CD4-positive, CD25-positive, alpha-beta regulatory T cell (primary cell): ENCODE data around the gene NR1H4. TPM values are rescaled to one million over a fixed set of nuclear protein-coding genes. Genes with fewer than 3 reads are reported as not detected.
"Not testable (repeated sequence)": the region's sequence is repeated elsewhere in the genome, so short reads cannot be mapped to it uniquely, and the experiment has no call there.

Experiments
- ATAC-seq, 2 donors: fragments of 150-1000 bp; cut with Tn5 transposase; one replicate each; pipeline ENCODE4 v1.10.0; 2021; ENCODE audit warnings: low read depth in 2 of 2, moderate number of reproducible peaks in 2 of 2, moderate library complexity in 1 of 2
- DNase-seq, 3 donors: peaks; one replicate each; pipeline versions ENCODE4 v3.0.0 to v3.0.0-alpha.2; 2012 to 2022; ENCODE audit warnings: mixed read lengths in 1 of 3
- H3K27ac ChIP-seq: one replicate; pipeline ENCODE4 v1.7.0; 2013; ENCODE audit warnings: mild to moderate bottlenecking, low read length; ENCODE audit not compliant: insufficient read depth, poor library complexity, severe bottlenecking
- H3K27me3 ChIP-seq: one replicate; pipeline ENCODE4 v1.7.0; 2013; ENCODE audit warnings: low read length; ENCODE audit not compliant: control insufficient read depth, insufficient read depth
- H3K36me3 ChIP-seq: one replicate; pipeline ENCODE4 v1.7.0; 2013; ENCODE audit warnings: mild to moderate bottlenecking, low read length, moderate library complexity; ENCODE audit not compliant: control insufficient read depth, insufficient read depth
- H3K4me1 ChIP-seq: 2 replicates; pipeline ENCODE4 v1.7.0; 2013; ENCODE audit warnings: mild to moderate bottlenecking, low read length; ENCODE audit not compliant: insufficient read depth, control insufficient read depth, poor library complexity, severe bottlenecking
- H3K4me3 ChIP-seq: one replicate; pipeline ENCODE4 v1.7.0; 2013; ENCODE audit warnings: low read depth, mild to moderate bottlenecking, low read length, moderate library complexity
- H3K9me3 ChIP-seq, 2 experiments: 1 replicate in 1 of 2; 2 replicates in 1 of 2; pipeline ENCODE4 v1.7.0; 2013; ENCODE audit warnings: low read length in 2 of 2, mild to moderate bottlenecking in 1 of 2, moderate library complexity in 1 of 2; ENCODE audit not compliant: control insufficient read depth in 2 of 2
- H3K27ac Mint-ChIP-seq, 3 donors: one replicate each; pipeline ENCODE4 v1.8.0; 2020 to 2022; ENCODE audit warnings: mild to moderate bottlenecking in 3 of 3, mixed read lengths in 3 of 3, moderate library complexity in 2 of 3
- H3K27me3 Mint-ChIP-seq: one replicate; pipeline ENCODE4 v1.8.0; 2022; ENCODE audit warnings: mild to moderate bottlenecking, mixed read lengths
- H3K36me3 Mint-ChIP-seq: one replicate; pipeline ENCODE4 v1.8.0; 2020; ENCODE audit warnings: mixed read lengths
- H3K4me1 Mint-ChIP-seq, 4 donors: one replicate each; pipeline ENCODE4 v1.8.0; 2020 to 2022; ENCODE audit warnings: mixed read lengths in 4 of 4, mild to moderate bottlenecking in 1 of 4
- H3K4me3 Mint-ChIP-seq, 4 donors: one replicate each; pipeline ENCODE4 v1.8.0; 2020 to 2022; ENCODE audit warnings: mild to moderate bottlenecking in 4 of 4, mixed read lengths in 4 of 4, moderate library complexity in 3 of 4
- H3K9me3 Mint-ChIP-seq, 7 donors: one replicate each; pipeline ENCODE4 v1.8.0; 2020 to 2022; ENCODE audit warnings: mixed read lengths in 7 of 7, mild to moderate bottlenecking in 3 of 7, moderate library complexity in 2 of 7
- polyA plus RNA-seq, 4 donors: library from polyadenylated mRNA; unstranded; fragments of 300-500 nt; fragmentation: Illumina TruSeq; gene quantifications; one replicate each; pipeline ENCODE4 v1.2.3, GENCODE V29; 2021
- total RNA-seq: library from RNA; stranded (reverse); gene quantifications from one replicate; pipeline ENCODE4 v1.2.3, GENCODE V29; 2022

NR1H4 gene
- total and polyA plus RNA-seq, 5 donors from 2014 or later, result not detected

DNA sequence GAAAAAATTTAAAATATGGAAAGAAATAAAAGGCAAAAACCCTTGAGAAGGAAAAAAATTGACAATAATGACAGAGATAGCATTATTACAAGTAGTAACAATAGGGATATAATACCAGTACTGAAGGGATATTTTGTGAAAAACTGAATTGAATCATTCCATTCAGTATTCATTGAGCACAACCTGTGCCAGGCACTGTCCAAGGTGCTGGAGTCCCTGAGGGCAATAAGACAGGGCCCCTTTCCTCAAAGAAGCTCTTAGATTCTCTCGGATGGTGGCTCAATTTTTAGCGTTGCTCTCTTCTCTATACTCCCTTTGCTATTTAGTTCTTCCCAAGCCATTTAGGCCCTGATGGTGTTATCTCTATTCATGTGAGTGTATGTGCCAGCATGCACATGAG, 65.5 kb downstream of the NR1H4 start:
- H3K27me3 Mint-ChIP-seq, result no peaks in the 10 kb centered on the region
- H3K4me1 Mint-ChIP-seq, result no peaks in the 10 kb centered on the region
- no peaks in the 10 kb centered on the region for H3K36me3 Mint-ChIP-seq
- Histone ChIP-seq H3K27ac (no peak overlapping the region), H3K4me3 (no peak overlapping the region), H3K4me1 (no peaks in the 10 kb centered on the region), H3K9me3 (no peaks in the 10 kb centered on the region), H3K27me3 (no peaks in the 10 kb centered on the region), H3K36me3 (no peaks in the 10 kb centered on the region)
- ATAC-seq (no peak), DNase-seq (peak in 1 of 3 donors; percentile 2)
- H3K9me3 Mint-ChIP-seq, result peaks cover 0 to 5% (median 0%) of the 10 kb centered on the region in 7 donors
- no peak overlapping the region for H3K27ac Mint-ChIP-seq
- no peak overlapping the region for H3K4me3 Mint-ChIP-seq

DNA sequence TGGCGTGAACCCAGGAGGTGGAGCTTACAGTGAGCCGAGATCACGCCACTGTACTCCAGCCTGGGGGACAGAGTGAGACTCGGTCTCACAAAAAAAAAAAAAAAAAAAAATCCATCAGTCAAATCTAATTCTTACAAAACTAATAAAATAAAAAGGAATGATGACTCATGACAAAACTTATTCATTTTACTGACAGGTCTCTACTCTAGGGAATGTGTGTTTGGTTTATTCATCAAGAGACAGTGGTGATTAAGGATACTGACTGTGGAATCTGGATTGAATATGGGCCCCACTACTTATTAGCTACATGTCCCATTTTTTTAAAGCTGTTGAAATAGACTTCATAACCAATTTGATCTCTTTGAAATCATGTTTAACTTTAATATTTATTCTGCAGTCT, 70.5 kb downstream of the NR1H4 start:
- Histone ChIP-seq H3K27ac (no peak overlapping the region), H3K27me3 (no peaks in the 10 kb centered on the region), H3K9me3 (no peaks in the 10 kb centered on the region), H3K36me3 (no peaks in the 10 kb centered on the region), H3K4me1 (no peaks in the 10 kb centered on the region), H3K4me3 (no peak overlapping the region)
- H3K9me3 Mint-ChIP-seq, result peaks cover 0 to 3% (median 0%) of the 10 kb centered on the region in 7 donors
- ATAC-seq (no peak), DNase-seq (no peak)
- no peaks in the 10 kb centered on the region for H3K27me3 Mint-ChIP-seq
- H3K4me3 Mint-ChIP-seq, result no peak overlapping the region
- H3K27ac Mint-ChIP-seq, result no peak overlapping the region
- no peaks in the 10 kb centered on the region for H3K36me3 Mint-ChIP-seq
- no peaks in the 10 kb centered on the region for H3K4me1 Mint-ChIP-seq

DNA sequence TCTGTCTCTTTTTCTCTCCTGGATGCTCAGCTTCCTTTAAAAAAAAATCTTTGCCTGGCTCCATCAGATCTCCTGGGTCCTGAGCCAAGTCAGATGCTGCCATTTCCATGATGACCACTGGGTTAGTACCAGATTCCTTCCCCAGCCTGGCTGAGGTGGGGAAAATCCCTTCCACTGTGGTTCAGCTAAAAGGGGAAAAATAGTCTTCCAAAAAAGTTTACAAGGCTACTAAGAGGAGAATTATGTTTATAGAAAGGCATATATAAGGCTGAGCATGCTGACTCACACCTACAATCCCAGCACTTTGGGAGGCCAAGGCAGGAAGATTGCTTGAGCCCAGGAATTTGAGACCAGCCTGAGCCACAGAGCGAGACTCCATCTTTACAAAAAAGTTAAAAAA, 71.4 kb downstream of the NR1H4 start:
- H3K27ac Mint-ChIP-seq, result no peak overlapping the region
- H3K4me1 ChIP-seq, result no peaks in the 10 kb centered on the region
- no peaks in the 10 kb centered on the region for H3K27me3 Mint-ChIP-seq
- no peaks in the 10 kb centered on the region for H3K9me3 ChIP-seq
- H3K36me3 ChIP-seq, result no peaks in the 10 kb centered on the region
- no peak overlapping the region for H3K27ac ChIP-seq
- H3K4me1 Mint-ChIP-seq, result no peaks in the 10 kb centered on the region
- no peak overlapping the region for H3K4me3 ChIP-seq
- H3K4me3 Mint-ChIP-seq, result no peak overlapping the region
- peaks cover 0 to 3% (median 0%) of the 10 kb centered on the region in 7 donors for H3K9me3 Mint-ChIP-seq
- ATAC-seq (no peak), DNase-seq (no peak)
- H3K27me3 ChIP-seq, result no peaks in the 10 kb centered on the region
- no peaks in the 10 kb centered on the region for H3K36me3 Mint-ChIP-seq

DNA sequence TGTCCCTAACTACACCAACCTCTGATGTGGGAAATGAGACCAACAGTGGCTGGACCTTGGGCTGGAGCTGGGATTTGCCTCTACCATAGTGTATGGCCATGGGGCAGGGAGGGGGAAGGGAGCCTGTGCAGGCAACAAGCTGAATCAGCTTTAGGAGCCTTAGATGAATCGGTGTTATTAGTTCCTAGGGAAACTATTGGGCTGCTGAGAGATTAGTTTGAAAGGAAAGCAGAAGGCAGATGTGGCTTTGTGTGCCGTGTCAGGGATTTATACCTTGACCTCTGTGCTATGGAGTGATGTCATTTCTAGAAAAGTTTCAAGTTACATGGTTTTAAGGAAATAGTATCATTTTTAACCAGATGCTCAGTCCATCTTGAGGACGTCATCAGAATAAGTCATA, 80.3 kb downstream of the NR1H4 start:
- no peaks in the 10 kb centered on the region for H3K4me1 Mint-ChIP-seq
- Histone ChIP-seq H3K27ac (no peak overlapping the region), H3K36me3 (no peaks in the 10 kb centered on the region), H3K27me3 (no peaks in the 10 kb centered on the region), H3K4me3 (no peak overlapping the region), H3K9me3 (no peaks in the 10 kb centered on the region), H3K4me1 (no peaks in the 10 kb centered on the region)
- no peak overlapping the region for H3K27ac Mint-ChIP-seq
- ATAC-seq (no peak), DNase-seq (no peak)
- H3K27me3 Mint-ChIP-seq, result peaks cover 4% of the 10 kb centered on the region
- no peaks in the 10 kb centered on the region for H3K36me3 Mint-ChIP-seq
- no peaks in the 10 kb centered on the region for H3K9me3 Mint-ChIP-seq
- H3K4me3 Mint-ChIP-seq, result no peak overlapping the region

DNA sequence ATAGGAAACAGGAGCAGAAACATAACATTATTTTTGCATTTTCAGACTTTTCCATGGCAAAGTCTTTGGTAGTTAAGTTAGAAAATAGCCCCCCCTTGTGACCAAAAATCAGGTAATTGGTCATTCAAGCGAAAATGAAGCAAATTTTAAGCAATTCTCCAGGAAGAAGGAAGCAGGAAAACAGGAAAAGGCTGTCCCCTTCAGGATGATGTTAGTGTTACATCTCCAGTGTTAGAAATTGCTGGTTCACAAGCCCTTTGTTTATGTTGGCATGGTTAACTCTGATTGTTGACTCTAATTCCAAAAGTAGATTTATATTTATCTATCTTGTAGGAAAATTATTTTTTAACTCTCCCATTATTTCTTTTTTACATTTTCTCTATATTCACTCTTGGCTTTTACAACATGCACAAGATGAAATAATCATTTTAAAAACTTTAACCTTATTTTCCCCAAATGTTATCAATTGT, 81.0 kb downstream of the NR1H4 start:
- no peaks in the 10 kb centered on the region for H3K9me3 ChIP-seq
- Mint-ChIP-seq H3K27ac (no peak overlapping the region), H3K36me3 (no peaks in the 10 kb centered on the region), H3K4me1 (no peaks in the 10 kb centered on the region), H3K27me3 (peaks cover 4% of the 10 kb centered on the region), H3K9me3 (no peaks in the 10 kb centered on the region), H3K4me3 (no peak overlapping the region)
- DNase-seq (peak in 2 of 3 donors; percentile 4 to 28), ATAC-seq (no peak)
- no peaks in the 10 kb centered on the region for H3K36me3 ChIP-seq
- no peaks in the 10 kb centered on the region for H3K27me3 ChIP-seq
- H3K27ac ChIP-seq, result no peak overlapping the region
- no peaks in the 10 kb centered on the region for H3K4me1 ChIP-seq
- H3K4me3 ChIP-seq, result no peak overlapping the region

DNA sequence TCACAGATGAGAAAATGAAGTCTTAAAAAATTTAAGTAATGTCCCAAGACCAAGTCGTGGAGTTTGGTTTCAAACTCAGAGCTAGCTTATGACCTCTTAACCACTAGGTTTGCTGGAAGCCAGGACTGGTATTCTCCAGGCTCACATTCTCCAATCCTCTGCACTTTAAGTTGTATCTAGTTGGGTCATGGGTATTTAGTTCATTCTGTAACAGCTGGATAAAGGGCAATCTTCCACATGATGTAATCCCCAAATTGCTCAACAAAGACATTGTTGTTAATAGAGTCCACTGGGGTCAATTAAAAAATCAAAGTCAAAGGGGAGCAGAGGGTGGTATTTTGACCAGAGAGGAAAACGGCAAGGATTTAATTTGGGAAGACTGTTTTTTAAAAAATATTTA, 82.1 kb downstream of the NR1H4 start:
- H3K27me3 ChIP-seq, result no peaks in the 10 kb centered on the region
- Mint-ChIP-seq H3K4me1 (no peaks in the 10 kb centered on the region), H3K36me3 (no peaks in the 10 kb centered on the region), H3K27me3 (peaks cover 4% of the 10 kb centered on the region), H3K9me3 (peaks cover 0 to 3% (median 0%) of the 10 kb centered on the region in 7 donors), H3K27ac (no peak overlapping the region), H3K4me3 (no peak overlapping the region)
- no peak for DNase-seq
- H3K9me3 ChIP-seq, result no peaks in the 10 kb centered on the region
- ATAC-seq, result no peak
- no peak overlapping the region for H3K27ac ChIP-seq
- no peaks in the 10 kb centered on the region for H3K4me1 ChIP-seq
- H3K4me3 ChIP-seq, result no peak overlapping the region
- H3K36me3 ChIP-seq, result no peaks in the 10 kb centered on the region

DNA sequence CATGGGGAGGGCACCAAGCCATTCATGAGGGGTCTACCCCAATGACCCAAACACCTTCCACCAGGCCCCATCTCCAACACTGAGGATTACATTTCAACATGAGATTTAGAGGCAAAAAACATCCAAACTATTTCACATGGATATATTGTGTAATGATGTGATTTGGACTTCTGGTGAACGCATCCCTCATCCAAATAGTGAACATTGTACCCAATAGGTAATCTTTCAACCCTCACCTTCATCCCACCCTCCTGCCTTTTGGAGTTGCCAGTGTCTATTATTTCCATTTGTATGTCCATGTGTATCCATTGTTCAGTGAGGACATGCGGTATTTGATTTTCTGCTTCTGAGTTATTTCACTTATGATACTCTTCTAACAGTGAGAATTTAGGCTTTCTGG, 83.7 kb downstream of the NR1H4 start:
- no peaks in the 10 kb centered on the region for H3K4me1 ChIP-seq
- Mint-ChIP-seq H3K4me1 (no peaks in the 10 kb centered on the region), H3K27me3 (peaks cover 4% of the 10 kb centered on the region), H3K4me3 (no peak overlapping the region), H3K9me3 (peaks cover 0 to 3% (median 0%) of the 10 kb centered on the region in 7 donors), H3K36me3 (no peaks in the 10 kb centered on the region), H3K27ac (no peak overlapping the region)
- H3K9me3 ChIP-seq, result no peaks in the 10 kb centered on the region
- ATAC-seq (no peak), DNase-seq (no peak)
- no peaks in the 10 kb centered on the region for H3K36me3 ChIP-seq
- H3K4me3 ChIP-seq, result no peak overlapping the region
- H3K27me3 ChIP-seq, result no peaks in the 10 kb centered on the region
- H3K27ac ChIP-seq, result no peak overlapping the region

DNA sequence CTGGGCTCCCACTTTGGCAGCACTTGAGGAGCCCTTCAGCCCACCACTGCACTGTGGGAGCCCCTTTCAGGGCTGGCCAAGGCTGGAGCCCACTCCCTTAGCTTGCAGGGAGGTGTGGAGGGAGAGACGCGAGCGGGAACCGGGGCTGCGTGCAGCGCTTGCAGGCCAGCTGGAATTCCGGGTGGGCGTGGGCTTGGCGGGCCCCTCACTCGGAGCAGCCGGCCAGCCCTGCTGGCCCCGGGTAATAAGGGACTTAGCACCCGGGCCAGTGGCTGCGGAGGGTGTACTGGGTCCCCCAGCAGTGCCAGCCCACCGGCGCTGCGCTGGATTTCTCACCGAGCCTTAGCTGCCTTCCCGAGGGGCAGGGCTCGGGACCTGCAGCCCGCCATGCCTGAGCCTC, 85.6 kb downstream of the NR1H4 start:
- H3K36me3 Mint-ChIP-seq, H3K27me3 ChIP-seq, H3K4me1 ChIP-seq, H3K36me3 ChIP-seq, DNase-seq, ATAC-seq, H3K27me3 Mint-ChIP-seq, H3K27ac Mint-ChIP-seq, H3K9me3 ChIP-seq, H3K4me1 Mint-ChIP-seq, H3K4me3 Mint-ChIP-seq, H3K9me3 Mint-ChIP-seq, H3K4me3 ChIP-seq, H3K27ac ChIP-seq: not testable (repeated sequence)
